Measurements from ENCODE around the gene CDH4.

The CDH4 gene

DNA sequence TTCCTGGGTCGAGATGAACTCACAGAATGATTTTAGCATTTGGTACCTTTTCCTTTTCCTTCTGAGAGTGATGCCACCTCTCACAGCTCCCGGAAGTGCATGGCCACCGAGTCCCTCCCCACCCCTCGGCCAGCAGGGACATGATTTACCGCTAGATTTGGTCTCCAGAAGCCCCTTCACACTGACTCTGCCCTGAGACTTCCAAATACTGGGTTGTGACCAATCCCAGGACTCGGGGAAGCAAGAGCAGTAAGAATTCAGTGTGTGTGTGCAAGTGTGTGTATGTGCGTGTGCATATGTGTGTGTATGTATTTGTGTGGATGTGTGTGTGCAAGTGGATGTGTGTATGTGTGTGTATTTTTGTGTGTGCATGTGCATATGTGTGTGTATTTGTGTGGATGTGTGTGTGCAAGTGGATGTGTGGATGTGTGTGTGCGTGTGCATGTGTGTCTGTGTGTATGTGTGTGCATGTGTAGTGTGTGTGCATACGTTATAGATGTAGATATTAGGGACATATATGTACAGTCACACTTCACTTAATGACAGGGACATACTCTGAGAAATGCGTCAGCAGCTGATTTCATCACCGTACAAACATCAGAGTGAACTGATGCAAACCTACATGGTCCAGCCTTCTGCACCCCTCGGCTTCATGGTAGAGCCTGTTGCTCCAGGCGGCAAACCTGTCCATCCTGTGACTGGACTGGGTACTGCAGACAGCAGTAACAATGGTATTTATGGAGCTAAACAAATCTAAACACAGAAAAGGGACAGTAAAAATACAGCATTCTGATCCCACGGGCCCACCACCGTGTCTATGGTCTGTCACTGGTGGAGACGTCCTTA is 439.2 kb downstream of the CDH4 start:
- no peak overlapping the region for H3K4me3 ChIP-seq (ENCODE audit: low read depth, low read length)
- no peak overlapping the region for H3K27ac ChIP-seq (ENCODE audit: extremely low read depth, low read depth, low read length)
- ChIA-PET POLR2A (no interaction called here), CTCF (no interaction called here)
- TF ChIP-seq ZFP37 (tag by site-specific recombination; IDR thresholded peaks at IDR 0.05): no peak
- TF ChIP-seq, protein P1, sequence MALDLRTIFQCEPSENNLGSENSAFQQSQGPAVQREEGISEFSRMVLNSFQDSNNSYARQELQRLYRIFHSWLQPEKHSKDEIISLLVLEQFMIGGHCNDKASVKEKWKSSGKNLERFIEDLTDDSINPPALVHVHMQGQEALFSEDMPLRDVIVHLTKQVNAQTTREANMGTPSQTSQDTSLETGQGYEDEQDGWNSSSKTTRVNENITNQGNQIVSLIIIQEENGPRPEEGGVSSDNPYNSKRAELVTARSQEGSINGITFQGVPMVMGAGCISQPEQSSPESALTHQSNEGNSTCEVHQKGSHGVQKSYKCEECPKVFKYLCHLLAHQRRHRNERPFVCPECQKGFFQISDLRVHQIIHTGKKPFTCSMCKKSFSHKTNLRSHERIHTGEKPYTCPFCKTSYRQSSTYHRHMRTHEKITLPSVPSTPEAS (tag by site-specific recombination; IDR thresholded peaks at IDR 0.05): peak; percentile 98
- TF ChIP-seq, protein P2, sequence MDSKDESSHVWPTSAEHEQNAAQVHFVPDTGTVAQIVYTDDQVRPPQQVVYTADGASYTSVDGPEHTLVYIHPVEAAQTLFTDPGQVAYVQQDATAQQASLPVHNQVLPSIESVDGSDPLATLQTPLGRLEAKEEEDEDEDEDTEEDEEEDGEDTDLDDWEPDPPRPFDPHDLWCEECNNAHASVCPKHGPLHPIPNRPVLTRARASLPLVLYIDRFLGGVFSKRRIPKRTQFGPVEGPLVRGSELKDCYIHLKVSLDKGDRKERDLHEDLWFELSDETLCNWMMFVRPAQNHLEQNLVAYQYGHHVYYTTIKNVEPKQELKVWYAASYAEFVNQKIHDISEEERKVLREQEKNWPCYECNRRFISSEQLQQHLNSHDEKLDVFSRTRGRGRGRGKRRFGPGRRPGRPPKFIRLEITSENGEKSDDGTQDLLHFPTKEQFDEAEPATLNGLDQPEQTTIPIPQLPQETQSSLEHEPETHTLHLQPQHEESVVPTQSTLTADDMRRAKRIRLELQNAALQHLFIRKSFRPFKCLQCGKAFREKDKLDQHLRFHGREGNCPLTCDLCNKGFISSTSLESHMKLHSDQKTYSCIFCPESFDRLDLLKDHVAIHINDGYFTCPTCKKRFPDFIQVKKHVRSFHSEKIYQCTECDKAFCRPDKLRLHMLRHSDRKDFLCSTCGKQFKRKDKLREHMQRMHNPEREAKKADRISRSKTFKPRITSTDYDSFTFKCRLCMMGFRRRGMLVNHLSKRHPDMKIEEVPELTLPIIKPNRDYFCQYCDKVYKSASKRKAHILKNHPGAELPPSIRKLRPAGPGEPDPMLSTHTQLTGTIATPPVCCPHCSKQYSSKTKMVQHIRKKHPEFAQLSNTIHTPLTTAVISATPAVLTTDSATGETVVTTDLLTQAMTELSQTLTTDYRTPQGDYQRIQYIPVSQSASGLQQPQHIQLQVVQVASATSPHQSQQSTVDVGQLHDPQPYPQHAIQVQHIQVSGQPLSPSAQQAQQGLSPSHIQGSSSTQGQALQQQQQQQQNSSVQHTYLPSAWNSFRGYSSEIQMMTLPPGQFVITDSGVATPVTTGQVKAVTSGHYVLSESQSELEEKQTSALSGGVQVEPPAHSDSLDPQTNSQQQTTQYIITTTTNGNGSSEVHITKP (tag by site-specific recombination; IDR thresholded peaks at IDR 0.05): peak; percentile 46; the same call in 1 of the 2 replicates
- no peaks in the 10 kb centered on the region for H3K36me3 ChIP-seq (ENCODE audit: control insufficient read depth in 2 of 2, insufficient read depth in 1 of 2, low read length in 2 of 2)
- no peaks in the 10 kb centered on the region for H3K9me3 ChIP-seq (ENCODE audit: control insufficient read depth, insufficient read depth, low read depth, low read length)
- no peaks in the 10 kb centered on the region for H3K4me1 ChIP-seq (ENCODE audit: control insufficient read depth, insufficient read depth, low read length)

DNA sequence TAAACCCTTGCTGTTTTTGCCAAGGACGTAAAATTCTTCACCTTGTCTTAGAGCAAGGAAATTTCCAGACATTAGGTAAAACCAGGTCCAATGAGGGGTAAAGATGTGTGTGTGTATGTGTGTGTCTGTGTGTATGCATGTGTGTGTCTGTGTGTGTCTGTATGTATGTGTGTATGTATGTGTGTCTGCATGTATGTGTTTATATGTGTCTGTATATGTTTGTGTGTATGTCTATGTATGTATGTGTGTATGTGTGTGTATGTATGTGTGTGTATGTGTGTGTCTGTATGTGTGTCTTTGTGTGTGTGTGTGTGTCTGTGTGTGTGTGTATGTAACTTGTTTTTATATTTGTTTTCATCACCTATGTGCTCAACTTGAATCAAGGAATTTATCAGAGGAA is 439.9 kb downstream of the CDH4 start:
- no peaks in the 10 kb centered on the region for H3K36me3 ChIP-seq (ENCODE audit: control insufficient read depth in 2 of 2, insufficient read depth in 1 of 2, low read length in 2 of 2)
- TF ChIP-seq RBAK (tag by site-specific recombination; IDR thresholded peaks at IDR 0.05): no peak
- TF ChIP-seq, protein P3, sequence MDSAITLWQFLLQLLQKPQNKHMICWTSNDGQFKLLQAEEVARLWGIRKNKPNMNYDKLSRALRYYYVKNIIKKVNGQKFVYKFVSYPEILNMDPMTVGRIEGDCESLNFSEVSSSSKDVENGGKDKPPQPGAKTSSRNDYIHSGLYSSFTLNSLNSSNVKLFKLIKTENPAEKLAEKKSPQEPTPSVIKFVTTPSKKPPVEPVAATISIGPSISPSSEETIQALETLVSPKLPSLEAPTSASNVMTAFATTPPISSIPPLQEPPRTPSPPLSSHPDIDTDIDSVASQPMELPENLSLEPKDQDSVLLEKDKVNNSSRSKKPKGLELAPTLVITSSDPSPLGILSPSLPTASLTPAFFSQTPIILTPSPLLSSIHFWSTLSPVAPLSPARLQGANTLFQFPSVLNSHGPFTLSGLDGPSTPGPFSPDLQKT (IDR thresholded peaks at IDR 0.05; ENCODE audit: borderline replicate concordance, low read depth, low read length): no peak
- TF ChIP-seq, protein P1 (tag by site-specific recombination; IDR thresholded peaks at IDR 0.05): peak; percentile 94
- no peaks in the 10 kb centered on the region for H3K9me3 ChIP-seq (ENCODE audit: control insufficient read depth, insufficient read depth, low read depth, low read length)
- H3K4me1 ChIP-seq (ENCODE audit: control insufficient read depth, insufficient read depth, low read length): no peaks in the 10 kb centered on the region
- CTCF ChIA-PET: no interaction called here
- H3K27ac ChIP-seq (ENCODE audit: extremely low read depth, low read depth, low read length): no peak overlapping the region
- POLR2A ChIA-PET: no interaction called here
- H3K4me3 ChIP-seq (ENCODE audit: low read depth, low read length): no peak overlapping the region

DNA sequence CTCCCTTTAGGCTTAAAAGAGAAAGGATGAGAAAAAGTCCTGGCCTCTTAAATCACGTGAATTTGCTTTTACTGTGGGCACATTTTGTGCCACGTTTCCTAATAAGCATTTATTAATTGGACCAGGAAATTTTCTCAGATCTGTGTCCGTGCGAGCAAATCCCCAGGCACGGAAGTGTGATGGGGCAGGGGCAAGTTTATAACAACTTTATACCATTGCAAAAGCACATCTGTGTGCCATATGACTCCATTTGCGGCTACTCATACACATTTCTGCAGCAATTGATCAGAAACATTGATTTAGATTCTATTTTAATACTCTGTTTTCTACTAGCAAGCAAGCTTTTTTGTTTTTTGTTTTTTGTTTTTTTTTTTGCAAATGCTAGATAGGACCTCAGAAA is 440.4 kb downstream of the CDH4 start:
- no peak overlapping the region for H3K27ac ChIP-seq (ENCODE audit: extremely low read depth, low read depth, low read length)
- H3K9me3 ChIP-seq (ENCODE audit: control insufficient read depth, insufficient read depth, low read depth, low read length): no peaks in the 10 kb centered on the region
- H3K4me3 ChIP-seq (ENCODE audit: low read depth, low read length): no peak overlapping the region
- H3K36me3 ChIP-seq (ENCODE audit: control insufficient read depth in 2 of 2, insufficient read depth in 1 of 2, low read length in 2 of 2): no peaks in the 10 kb centered on the region
- CTCF ChIA-PET: no interaction called here
- POLR2A ChIA-PET: no interaction called here
- H3K4me1 ChIP-seq (ENCODE audit: control insufficient read depth, insufficient read depth, low read length): no peaks in the 10 kb centered on the region
- no peak for TF ChIP-seq ZNF529 (tag by site-specific recombination; IDR thresholded peaks at IDR 0.05; ENCODE audit: insufficient replicate concordance)
- TF ChIP-seq OSR2 (tag by site-specific recombination; IDR thresholded peaks at IDR 0.05): no peak
- TF ChIP-seq, protein P4, sequence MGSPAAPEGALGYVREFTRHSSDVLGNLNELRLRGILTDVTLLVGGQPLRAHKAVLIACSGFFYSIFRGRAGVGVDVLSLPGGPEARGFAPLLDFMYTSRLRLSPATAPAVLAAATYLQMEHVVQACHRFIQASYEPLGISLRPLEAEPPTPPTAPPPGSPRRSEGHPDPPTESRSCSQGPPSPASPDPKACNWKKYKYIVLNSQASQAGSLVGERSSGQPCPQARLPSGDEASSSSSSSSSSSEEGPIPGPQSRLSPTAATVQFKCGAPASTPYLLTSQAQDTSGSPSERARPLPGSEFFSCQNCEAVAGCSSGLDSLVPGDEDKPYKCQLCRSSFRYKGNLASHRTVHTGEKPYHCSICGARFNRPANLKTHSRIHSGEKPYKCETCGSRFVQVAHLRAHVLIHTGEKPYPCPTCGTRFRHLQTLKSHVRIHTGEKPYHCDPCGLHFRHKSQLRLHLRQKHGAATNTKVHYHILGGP (tag by site-specific recombination; IDR thresholded peaks at IDR 0.05): no peak
- TF ChIP-seq SP3 (tag by site-specific recombination; IDR thresholded peaks at IDR 0.05): no peak
- TF ChIP-seq ZNF184 (tag by site-specific recombination; IDR thresholded peaks at IDR 0.05): no peak
- TF ChIP-seq GLIS2 (tag by site-specific recombination; IDR thresholded peaks at IDR 0.05): no peak
- no peak for TF ChIP-seq ZNF785 (tag by site-specific recombination; IDR thresholded peaks at IDR 0.05)
- TF ChIP-seq ZNF16 (tag by site-specific recombination; IDR thresholded peaks at IDR 0.05; ENCODE audit: low read depth): no peak
- no peak for TF ChIP-seq ZNF776 (tag by site-specific recombination; IDR thresholded peaks at IDR 0.05; ENCODE audit: borderline replicate concordance)
- no peak for TF ChIP-seq ZNF621 (tag by site-specific recombination; IDR thresholded peaks at IDR 0.05)
- TF ChIP-seq WT1 (tag by site-specific recombination; IDR thresholded peaks at IDR 0.05): no peak
- no peak for TF ChIP-seq FEZF1 (tag by site-specific recombination; IDR thresholded peaks at IDR 0.05)
- TF ChIP-seq, protein P5, sequence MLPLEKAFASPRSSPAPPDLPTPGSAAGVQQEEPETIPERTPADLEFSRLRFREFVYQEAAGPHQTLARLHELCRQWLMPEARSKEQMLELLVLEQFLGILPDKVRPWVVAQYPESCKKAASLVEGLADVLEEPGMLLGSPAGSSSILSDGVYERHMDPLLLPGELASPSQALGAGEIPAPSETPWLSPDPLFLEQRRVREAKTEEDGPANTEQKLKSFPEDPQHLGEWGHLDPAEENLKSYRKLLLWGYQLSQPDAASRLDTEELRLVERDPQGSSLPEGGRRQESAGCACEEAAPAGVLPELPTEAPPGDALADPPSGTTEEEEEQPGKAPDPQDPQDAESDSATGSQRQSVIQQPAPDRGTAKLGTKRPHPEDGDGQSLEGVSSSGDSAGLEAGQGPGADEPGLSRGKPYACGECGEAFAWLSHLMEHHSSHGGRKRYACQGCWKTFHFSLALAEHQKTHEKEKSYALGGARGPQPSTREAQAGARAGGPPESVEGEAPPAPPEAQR (tag by site-specific recombination; IDR thresholded peaks at IDR 0.05): no peak
